HG03039 (cell line): ENCODE results near the gene EHD1.

Source experiments
- ATAC-seq: cut with Tn5 transposase; IDR thresholded peaks from one replicate; pipeline ENCODE4 v1.9.1; 2021; ENCODE audit warnings: mild to moderate bottlenecking, moderate library complexity; ENCODE audit not compliant: unreplicated experiment

EHD1 gene

DNA sequence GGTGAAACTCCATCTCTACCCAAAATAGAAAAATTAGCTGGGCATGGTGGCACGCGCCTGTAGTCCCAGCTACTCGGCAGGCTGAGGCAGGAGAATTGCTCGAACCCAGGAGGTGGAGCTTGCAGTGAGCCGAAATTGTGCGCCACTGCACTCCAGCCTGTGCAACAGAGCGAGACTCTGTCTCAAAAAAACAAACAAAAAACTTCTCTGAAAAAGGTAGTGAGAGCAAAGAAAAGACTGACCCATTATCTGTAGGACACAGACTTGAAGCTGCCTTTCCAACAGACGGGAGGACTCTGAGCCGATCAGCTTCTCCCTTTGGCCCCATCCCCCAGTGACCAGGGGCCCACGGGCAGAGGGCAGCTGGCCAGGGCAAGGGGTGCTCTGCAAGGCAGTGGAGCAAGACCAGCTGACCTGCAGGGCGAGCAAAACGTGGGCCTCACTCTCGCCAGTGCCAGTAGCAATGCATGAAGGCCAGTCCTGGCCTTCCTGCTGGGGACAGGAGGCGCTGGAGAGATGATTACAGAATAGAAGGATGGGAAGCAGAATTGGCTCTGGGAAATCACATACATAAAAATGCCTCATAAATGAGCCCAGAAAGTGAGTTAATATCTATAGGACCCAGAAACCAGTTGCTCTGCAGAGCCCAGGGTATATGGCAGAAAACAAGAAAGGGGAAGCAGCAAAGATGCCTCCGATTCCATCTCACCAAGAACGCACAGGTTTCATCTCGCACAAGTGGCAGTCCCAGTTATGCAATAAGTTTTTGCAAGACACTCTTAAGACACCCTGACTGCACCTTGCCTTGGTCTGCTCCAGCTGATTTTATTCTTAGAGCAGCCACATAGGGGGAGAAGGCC, 2.8 kb downstream of the EHD1 start:
- ATAC-seq, result no peak

DNA sequence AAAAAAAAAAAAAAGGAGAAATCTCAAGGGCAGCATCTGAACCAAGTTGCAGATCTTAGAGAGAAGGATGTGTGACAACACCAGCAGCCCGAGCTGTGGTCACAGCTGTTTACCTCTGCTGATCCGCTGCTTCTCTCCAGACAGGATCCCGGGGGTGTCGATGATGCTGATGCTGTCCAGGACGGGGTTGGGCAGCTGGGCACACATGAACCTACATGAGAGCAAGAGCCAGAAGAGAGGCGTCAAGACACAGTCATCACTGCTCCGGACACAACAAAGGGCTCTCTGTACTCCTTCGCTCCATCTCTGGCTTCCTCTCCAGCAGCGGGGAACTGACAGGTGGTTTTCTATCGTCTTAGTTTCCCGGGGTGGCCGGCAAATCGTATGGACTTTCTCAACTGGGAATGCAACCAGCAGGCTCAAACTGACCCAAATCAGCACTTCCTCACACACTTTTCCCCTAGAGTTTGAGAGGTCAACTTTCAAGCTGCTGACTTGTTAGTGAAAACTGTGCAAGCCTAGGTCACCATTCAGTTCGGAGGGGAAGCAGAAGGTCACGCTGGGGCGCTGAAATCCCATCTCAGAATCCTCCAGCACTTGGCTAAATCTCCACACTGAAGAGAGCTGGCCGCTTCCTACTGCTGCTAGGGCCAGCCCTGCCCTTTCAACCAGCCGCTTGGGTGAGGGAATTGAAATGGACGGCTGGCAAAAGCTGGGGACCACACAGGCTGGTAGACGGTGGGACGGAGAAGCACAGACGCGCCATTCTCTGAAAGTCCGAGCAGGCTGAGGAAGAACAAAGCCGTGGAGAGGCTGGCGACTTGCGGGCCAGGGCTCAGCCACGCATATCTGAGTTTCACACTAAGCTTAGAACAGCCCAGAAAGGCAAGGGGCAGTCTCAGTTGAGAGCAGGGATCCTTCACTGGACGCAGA, 3.8 kb downstream of the EHD1 start:
- no peak for ATAC-seq

DNA sequence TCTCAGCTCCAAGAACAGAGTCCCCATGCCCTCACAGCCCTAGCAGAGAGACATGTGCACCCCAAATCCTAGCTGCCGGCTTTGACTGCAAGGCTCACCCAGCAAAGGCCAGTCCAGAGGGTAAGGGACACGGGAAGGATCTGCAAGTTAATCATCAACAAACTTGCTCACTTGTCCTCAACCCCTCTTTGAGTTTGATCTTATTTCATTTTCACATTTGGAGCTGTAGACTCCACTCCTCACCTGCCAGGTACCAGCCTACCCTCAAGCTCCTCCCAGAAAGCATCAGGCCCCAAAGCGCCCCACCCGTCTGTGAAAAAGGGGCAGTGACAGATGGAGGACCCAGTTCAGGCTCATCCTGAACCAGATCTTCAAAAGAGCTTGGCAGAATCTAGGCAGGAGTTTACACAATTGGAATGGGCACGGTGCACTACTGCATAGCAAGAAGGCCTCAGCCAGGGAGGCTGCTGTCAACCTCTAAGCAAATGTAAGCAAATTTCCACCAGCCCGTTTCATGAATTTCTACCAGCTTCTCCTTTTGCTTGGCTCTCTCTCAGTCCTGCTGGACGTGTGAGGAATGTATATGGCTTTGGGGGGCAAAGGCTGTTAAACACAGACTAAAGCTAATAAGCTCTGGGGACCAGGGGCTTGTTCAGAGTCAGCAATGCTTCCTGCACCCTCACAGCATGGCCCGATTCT, 5.5 kb downstream of the EHD1 start:
- ATAC-seq, result no peak

DNA sequence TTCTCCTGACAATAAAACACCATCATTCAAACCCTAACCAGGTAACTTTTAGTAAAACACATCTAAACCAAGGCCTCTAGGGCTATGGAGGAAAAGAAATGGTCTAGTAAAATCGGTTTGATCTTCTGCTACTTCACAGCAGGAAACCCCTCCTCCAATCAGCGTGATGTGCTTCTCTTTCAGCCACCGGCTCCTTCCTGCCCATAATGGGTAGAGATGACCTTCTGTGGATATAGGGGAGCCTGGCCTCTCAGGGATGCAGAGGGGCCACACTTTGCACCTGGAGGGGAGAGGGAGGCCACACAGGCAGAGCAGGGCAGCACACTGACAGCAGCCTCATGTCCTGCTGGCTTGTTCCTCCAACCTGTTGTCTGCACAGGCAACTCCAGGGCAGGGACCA, 6.9 kb downstream of the EHD1 start:
- ATAC-seq, result no peak

- no peak for ATAC-seq
Observed at GRCh38 chr11:64870893-64871466, 7.4 kb downstream of the EHD1 start.

DNA sequence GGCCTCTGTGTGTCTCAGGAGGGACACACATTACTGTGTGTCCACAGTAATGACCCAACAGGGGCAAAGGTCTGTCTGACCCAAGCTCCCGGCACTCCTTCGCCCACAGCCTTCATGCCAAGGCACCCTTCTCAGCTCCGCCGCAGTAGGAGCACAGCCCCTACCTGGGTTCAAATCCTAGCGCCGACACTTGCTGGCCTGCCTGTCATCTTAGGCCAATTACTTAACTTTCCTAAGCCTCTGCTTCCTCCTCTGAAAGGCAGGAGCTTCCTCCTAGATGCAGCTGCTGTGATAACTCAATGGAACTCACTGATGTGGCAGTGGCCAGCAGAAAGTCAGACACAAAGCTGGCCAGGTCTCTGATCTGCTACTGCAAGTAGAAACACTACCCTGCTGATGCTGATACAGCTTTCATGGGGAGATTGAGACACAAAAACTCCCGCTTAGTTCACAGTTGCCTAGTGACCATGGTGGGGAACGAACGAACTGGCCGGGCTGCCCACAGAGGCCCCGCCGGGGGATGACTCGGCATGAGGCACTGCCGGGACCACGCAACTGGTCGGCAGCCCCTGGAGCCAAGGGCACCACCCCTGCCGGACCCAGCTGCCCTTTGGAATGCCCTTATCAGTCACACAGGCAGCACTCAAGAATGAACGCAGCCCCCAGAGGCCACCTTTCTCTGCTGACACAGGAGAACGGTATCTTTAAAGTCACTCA, 8.1 kb downstream of the EHD1 start:
- ATAC-seq, result no peak

- ATAC-seq, result no peak
Observed at GRCh38 chr11:64869571-64870175, 8.7 kb downstream of the EHD1 start.

GRCh38 chr11:64868904-64869570, 9.4 kb downstream of the EHD1 start:
- ATAC-seq, result no peak

DNA sequence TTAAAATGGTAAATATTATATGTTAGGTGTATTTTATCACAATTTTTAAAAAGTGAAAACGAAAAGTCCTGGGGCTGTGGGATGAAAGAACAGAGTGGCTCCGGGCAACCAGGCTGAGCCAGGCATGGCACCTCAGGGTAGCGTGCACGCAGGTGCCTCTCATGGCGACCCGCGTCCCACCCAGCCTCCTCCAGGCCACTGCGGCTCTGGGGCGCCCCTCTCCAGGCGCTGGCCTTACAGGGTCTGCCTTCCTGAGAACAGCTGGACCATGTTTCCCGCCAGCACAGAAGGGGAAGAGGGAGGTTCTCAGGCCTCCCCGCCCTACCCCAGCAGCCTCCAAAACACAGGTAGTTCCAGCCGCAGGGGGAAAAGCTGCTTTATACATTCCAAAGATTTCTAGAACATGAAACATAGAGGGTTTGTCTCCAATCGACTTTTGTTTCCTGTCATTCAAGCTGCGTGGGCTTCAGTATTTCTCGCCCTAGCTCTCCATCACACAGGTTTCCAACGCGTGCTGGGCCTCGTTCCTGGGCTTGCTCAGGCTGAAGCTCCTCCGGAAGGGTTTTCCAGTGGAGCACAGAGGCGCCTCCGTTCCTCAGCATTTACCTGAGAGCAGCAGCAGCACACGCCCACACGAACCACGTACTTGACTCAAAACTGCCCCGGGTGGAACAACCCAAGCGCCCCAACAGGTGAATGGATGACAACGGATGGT, 10.5 kb downstream of the EHD1 start:
- ATAC-seq, result no peak

- ATAC-seq, result no peak
Observed at GRCh38 chr11:64866173-64866491, 12.3 kb downstream of the EHD1 start.

GRCh38 chr11:64865286-64866172, 12.9 kb downstream of the EHD1 start:
- ATAC-seq, result no peak

GRCh38 chr11:64864473-64865285, 13.7 kb downstream of the EHD1 start:
- no peak for ATAC-seq

DNA sequence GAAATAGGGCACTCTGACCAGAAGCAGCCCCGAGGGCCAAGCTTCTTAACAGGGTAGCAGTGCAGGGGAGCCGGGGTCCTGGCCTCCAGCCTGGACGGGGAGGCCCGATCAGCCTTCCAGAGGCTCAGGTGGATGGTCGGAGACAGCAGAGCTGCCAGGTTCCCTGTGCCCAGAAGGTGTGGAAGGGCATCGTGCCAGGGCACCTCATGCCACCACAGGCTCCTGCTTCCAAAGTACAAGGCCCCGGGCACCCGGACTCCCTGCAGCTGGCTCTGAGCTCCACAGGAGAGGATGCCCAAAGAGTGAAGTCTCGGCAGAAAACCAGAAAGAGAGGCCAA, 14.3 kb downstream of the EHD1 start:
- no peak for ATAC-seq

- no peak for ATAC-seq
Observed at GRCh38 chr11:64863391-64864060, 14.9 kb downstream of the EHD1 start.

DNA sequence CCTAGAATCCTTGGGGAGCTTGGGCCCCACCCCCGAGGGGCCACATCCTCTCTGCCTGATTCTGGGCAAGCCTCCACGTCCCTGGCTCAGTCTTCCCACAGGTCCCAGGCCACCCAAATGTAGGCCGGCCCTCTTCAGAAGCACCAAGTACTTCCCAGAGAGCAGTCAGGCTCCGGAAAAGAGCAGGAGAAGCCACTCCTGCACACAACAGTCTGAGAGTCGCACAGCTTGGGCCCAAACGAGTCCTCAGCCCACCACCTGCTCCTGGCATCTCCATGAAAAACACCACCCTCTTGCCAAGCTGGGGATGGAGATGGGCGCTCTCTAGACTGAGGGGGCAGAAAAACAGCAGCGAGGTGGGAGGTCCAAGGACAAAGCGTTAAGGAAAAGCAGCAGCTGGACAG, 15.4 kb downstream of the EHD1 start:
- no peak for ATAC-seq

- ATAC-seq, result no peak
Observed at GRCh38 chr11:64861227-64861975, 17.0 kb downstream of the EHD1 start.
